Kidney glomerular epithelial cell (primary cell): ENCODE data around the gene SLC9A1.
A peak's percentile ranks its signal among the peaks of the same experiment; 100 is the strongest.
"Not testable (repeated sequence)": the region's sequence is repeated elsewhere in the genome, so short reads cannot be mapped to it uniquely, and the experiment has no call there.

ENCODE experiments used
- DNase-seq: peaks from one replicate; lab custom pipeline; 2025; lab: John Stamatoyannopoulos, UW

SLC9A1 gene

GRCh38 chr1:27154991-27155781 lies at the start of gene SLC9A1:
Gene SLC9A1 (minus strand): TSS chr1:27155125. CDS start chr1:27154334, 791 bp downstream.
- DNase-seq, result peak; percentile 96

- DNase-seq, result no peak
Measured at GRCh38 chr1:27203946-27204345, 49.0 kb upstream of the SLC9A1 start.

- no peak for DNase-seq
Measured at GRCh38 chr1:27201295-27201694, 46.4 kb upstream of the SLC9A1 start.

- DNase-seq, result no peak
Measured at GRCh38 chr1:27193194-27193593, 38.3 kb upstream of the SLC9A1 start.

GRCh38 chr1:27192039-27192529 lies 37.2 kb upstream of the SLC9A1 start:
- DNase-seq, result no peak

GRCh38 chr1:27184665-27185064 lies 29.7 kb upstream of the SLC9A1 start:
- not testable (repeated sequence) for DNase-seq

- no peak for DNase-seq
Measured at GRCh38 chr1:27179979-27180378, 25.1 kb upstream of the SLC9A1 start.

- no peak for DNase-seq
Measured at GRCh38 chr1:27179379-27179778, 24.5 kb upstream of the SLC9A1 start.

- no peak for DNase-seq
Measured at GRCh38 chr1:27176954-27177353, 22.0 kb upstream of the SLC9A1 start.

GRCh38 chr1:27176323-27176722 lies 21.4 kb upstream of the SLC9A1 start:
- DNase-seq, result no peak

GRCh38 chr1:27172992-27173391 lies 18.1 kb upstream of the SLC9A1 start:
- not testable (repeated sequence) for DNase-seq

- DNase-seq, result no peak
Measured at GRCh38 chr1:27166929-27167328, 12.0 kb upstream of the SLC9A1 start.

- no peak for DNase-seq
Measured at GRCh38 chr1:27166351-27166802, 11.5 kb upstream of the SLC9A1 start.

GRCh38 chr1:27163093-27163492 lies 8.2 kb upstream of the SLC9A1 start:
- DNase-seq, result no peak

- DNase-seq, result no peak
Measured at GRCh38 chr1:27162090-27162489, 7.2 kb upstream of the SLC9A1 start.

GRCh38 chr1:27161594-27161993 lies 6.7 kb upstream of the SLC9A1 start:
- DNase-seq, result no peak

GRCh38 chr1:27157194-27157593 lies 2.3 kb upstream of the SLC9A1 start:
- DNase-seq, result no peak

GRCh38 chr1:27154469-27154990 lies 395 bp downstream of the SLC9A1 start:
- DNase-seq, result no peak

- DNase-seq, result no peak
Measured at GRCh38 chr1:27153927-27154358, 982 bp downstream of the SLC9A1 start.

GRCh38 chr1:27153549-27153886 lies 1.4 kb downstream of the SLC9A1 start:
- DNase-seq, result no peak

- no peak for DNase-seq
Measured at GRCh38 chr1:27152829-27153548, 1.9 kb downstream of the SLC9A1 start.

- DNase-seq, result no peak
Measured at GRCh38 chr1:27152004-27152828, 2.7 kb downstream of the SLC9A1 start.
